GM10847 (cell line): ENCODE measurements around the gene P4HTM.

Source experiments
- POLR2A ChIP-seq: IDR thresholded peaks from 2 replicates; pipeline ENCODE4 v1.6.1; 2011; ENCODE audit not compliant: insufficient read length; ENCODE audit errors: extremely low read depth

Gene P4HTM

GRCh38 chr3:49023775-49024174, 33.7 kb downstream of the P4HTM start:
- no peak for TF ChIP-seq POLR2A

GRCh38 chr3:49024449-49024848, 34.4 kb downstream of the P4HTM start:
- TF ChIP-seq POLR2A, result peak; percentile 11

GRCh38 chr3:49025005-49025792, 35.2 kb downstream of the P4HTM start:
- TF ChIP-seq POLR2A, result peak; percentile 1

GRCh38 chr3:49025793-49026520, 35.9 kb downstream of the P4HTM start:
- no peak for TF ChIP-seq POLR2A

- TF ChIP-seq POLR2A, result no peak
These were observed 36.5 kb downstream of the P4HTM start for GRCh38 chr3:49026536-49026935.

- no peak for TF ChIP-seq POLR2A
These were observed 37.6 kb downstream of the P4HTM start for GRCh38 chr3:49027634-49028033.

- TF ChIP-seq POLR2A, result no peak
These were observed 38.2 kb downstream of the P4HTM start for GRCh38 chr3:49028298-49028672.

- TF ChIP-seq POLR2A, result peak; percentile 99
These were observed 38.9 kb downstream of the P4HTM start, which contains the start of gene IMPDH2 for GRCh38 chr3:49028673-49029562. IMPDH2 (minus strand) TSS chr3:49029398; CDS start chr3:49029350, 48 bp downstream.

- no peak for TF ChIP-seq POLR2A
These were observed 39.5 kb downstream of the P4HTM start for GRCh38 chr3:49029563-49029884.

GRCh38 chr3:49030321-49030720, 40.3 kb downstream of the P4HTM start:
- TF ChIP-seq POLR2A, result no peak

- no peak for TF ChIP-seq POLR2A
These were observed 42.7 kb downstream of the P4HTM start for GRCh38 chr3:49032646-49033304.

GRCh38 chr3:49034650-49035049, 44.6 kb downstream of the P4HTM start:
- TF ChIP-seq POLR2A, result no peak

- TF ChIP-seq POLR2A, result no peak
These were observed 45.2 kb downstream of the P4HTM start for GRCh38 chr3:49035281-49035680.

GRCh38 chr3:49053543-49053942, 63.5 kb downstream of the P4HTM start:
- TF ChIP-seq POLR2A, result no peak

GRCh38 chr3:49054344-49054862, 64.4 kb downstream of the P4HTM start:
- TF ChIP-seq POLR2A, result no peak
